NT2/D1 (cell line): ENCODE data around the gene RNF151.

ENCODE experiments used
- DNase-seq: peaks from one replicate; pipeline ENCODE4 v3.0.0-alpha.2; 2011; ENCODE audit warnings: low read depth, low spot score
- H3K27me3 ChIP-seq: 2 replicates; pipeline ENCODE4 v1.6.0; 2011; ENCODE audit warnings: mild to moderate bottlenecking; ENCODE audit not compliant: insufficient read length, insufficient read depth
- H3K36me3 ChIP-seq: 2 replicates; pipeline ENCODE4 v1.6.1; 2011; ENCODE audit warnings: mild to moderate bottlenecking, low read length, mixed read lengths; ENCODE audit not compliant: insufficient read depth, insufficient read length
- H3K4me1 ChIP-seq: 2 replicates; pipeline ENCODE4 v1.5.1; 2011; ENCODE audit not compliant: insufficient read depth, insufficient read length
- H3K4me3 ChIP-seq: 2 replicates; pipeline ENCODE4 v1.5.1; 2011; ENCODE audit warnings: low read depth; ENCODE audit not compliant: insufficient read length
- H3K9ac ChIP-seq: 2 replicates; pipeline ENCODE4 v1.6.0; 2011; ENCODE audit warnings: low read depth; ENCODE audit not compliant: insufficient read length
- H3K9me3 ChIP-seq: 2 replicates; pipeline ENCODE4 v1.5.1; 2011; ENCODE audit warnings: mild to moderate bottlenecking, low read length; ENCODE audit not compliant: insufficient read depth
- SUZ12 ChIP-seq: IDR thresholded peaks from 2 replicates; pipeline ENCODE4 v1.6.1; 2011; ENCODE audit not compliant: insufficient read length, insufficient read depth; ENCODE audit errors: extremely low read depth
- YY1 ChIP-seq: IDR thresholded peaks from 2 replicates; pipeline ENCODE4 v1.6.1; 2011; ENCODE audit not compliant: insufficient read length, insufficient read depth
- ZNF274 ChIP-seq: IDR thresholded peaks from 2 replicates; pipeline ENCODE4 v1.6.1; 2011; ENCODE audit warnings: mild to moderate bottlenecking, low read depth, low read length

The RNF151 gene

GRCh38 chr16:1979271-1980029 lies 12.8 kb downstream of the RNF151 start:
- Histone ChIP-seq H3K9me3 (no peaks in the 10 kb centered on the region), H3K27me3 (no peaks in the 10 kb centered on the region), H3K4me3 (no peak overlapping the region), H3K36me3 (peaks cover 59% of the 10 kb centered on the region), H3K4me1 (peaks cover 17% of the 10 kb centered on the region), H3K9ac (no peak overlapping the region)
- no peak for DNase-seq
- no peak for TF ChIP-seq ZNF274
- TF ChIP-seq SUZ12 = no peak
- no peak for TF ChIP-seq YY1

GRCh38 chr16:1980030-1980769 lies 13.5 kb downstream of the RNF151 start:
- Histone ChIP-seq H3K9ac (no peak overlapping the region), H3K4me1 (peaks cover 17% of the 10 kb centered on the region), H3K27me3 (no peaks in the 10 kb centered on the region), H3K9me3 (no peaks in the 10 kb centered on the region), H3K36me3 (peaks cover 56% of the 10 kb centered on the region), H3K4me3 (no peak overlapping the region)
- DNase-seq = no peak
- no peak for TF ChIP-seq SUZ12
- no peak for TF ChIP-seq ZNF274
- TF ChIP-seq YY1 = no peak

DNA sequence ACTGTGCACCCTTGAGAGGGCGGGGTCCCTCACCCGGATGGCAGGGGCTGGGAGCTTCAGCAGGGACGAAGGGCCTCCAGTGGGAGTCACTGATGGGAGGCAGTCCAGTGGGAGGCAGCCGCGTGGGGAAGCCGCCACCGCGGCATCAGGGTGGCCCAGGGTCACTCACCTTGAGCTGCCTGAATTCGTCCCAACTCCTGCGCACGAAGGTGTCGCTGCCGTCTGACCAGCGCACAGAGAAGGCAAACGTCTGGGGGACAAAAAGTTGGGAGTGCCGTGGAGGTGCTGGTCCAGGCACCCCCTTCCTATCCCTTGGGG lies 14.1 kb downstream of the RNF151 start:
- no peak for DNase-seq
- no peak for TF ChIP-seq SUZ12
- Histone ChIP-seq H3K36me3 (peaks cover 56% of the 10 kb centered on the region), H3K4me3 (no peak overlapping the region), H3K4me1 (peaks cover 22% of the 10 kb centered on the region), H3K9ac (no peak overlapping the region), H3K27me3 (no peaks in the 10 kb centered on the region), H3K9me3 (no peaks in the 10 kb centered on the region)

GRCh38 chr16:1981398-1981836 lies 14.8 kb downstream of the RNF151 start, which contains the start of gene NOXO1:
Gene NOXO1 (minus strand): TSS chr16:1981469. CDS start chr16:1981179, 290 bp downstream.
- no peak within 1 kb of the TSS for H3K4me3 ChIP-seq

GRCh38 chr16:1982013-1982433 lies 15.4 kb downstream of the RNF151 start:
- Histone ChIP-seq H3K36me3 (peaks cover 56% of the 10 kb centered on the region), H3K27me3 (no peaks in the 10 kb centered on the region), H3K9ac (peak overlapping the region; percentile 61), H3K9me3 (no peaks in the 10 kb centered on the region), H3K4me3 (no peak overlapping the region), H3K4me1 (peaks cover 32% of the 10 kb centered on the region)
- no peak for DNase-seq
- TF ChIP-seq ZNF274 (no peak), YY1 (no peak), SUZ12 (no peak)

More at GRCh38 chr16:1981398-1981836, 14.8 kb downstream of the RNF151 start, which contains the start of gene NOXO1:
- peaks cover 56% of the 10 kb centered on the region for H3K36me3 ChIP-seq
- no peak for TF ChIP-seq ZNF274
- TF ChIP-seq SUZ12 = no peak
- no peak for TF ChIP-seq YY1
- H3K9ac ChIP-seq = peak within 1 kb of the TSS; percentile 61
- no peak for DNase-seq
- H3K27me3 ChIP-seq = no peaks in the 10 kb centered on the region
- H3K9me3 ChIP-seq = no peaks in the 10 kb centered on the region
- H3K4me1 ChIP-seq = peaks cover 29% of the 10 kb centered on the region

- Histone ChIP-seq H3K9ac (peak overlapping the region; percentile 88), H3K36me3 (peaks cover 53% of the 10 kb centered on the region), H3K4me3 (peak overlapping the region; percentile 62), H3K27me3 (no peaks in the 10 kb centered on the region), H3K9me3 (no peaks in the 10 kb centered on the region), H3K4me1 (peaks cover 33% of the 10 kb centered on the region)
- TF ChIP-seq SUZ12 = no peak
- TF ChIP-seq ZNF274 = no peak
- no peak for TF ChIP-seq YY1
- no peak for DNase-seq
These were observed 16.4 kb downstream of the RNF151 start for GRCh38 chr16:1982991-1983543.
